Measurements from ENCODE around the gene NTF4. TPM values are rescaled to one million over a fixed set of nuclear protein-coding genes. Genes with fewer than 3 reads are reported as not detected.

The NTF4 gene
- total and polyA plus RNA-seq, 2 donors from 2014 or later: 0.28 TPM; not detected in 1

- FAIRE-seq: no peak
- intact Hi-C loops (cut with DNase I): no loop called here
- TF ChIP-seq CTCF (IDR thresholded peaks at IDR 0.05; ENCODE audit: borderline replicate concordance, extremely low read depth, insufficient read depth): peak; percentile 28
- Histone ChIP-seq H3K36me3 (ENCODE audit: control insufficient read depth in 2 of 3, insufficient read depth in 3 of 3, low read length in 3 of 3) (no peaks in the 10 kb centered on the region), H3K27me3 (ENCODE audit: control insufficient read depth, insufficient read depth, low read length) (no peaks in the 10 kb centered on the region), H3K4me1 (ENCODE audit: control insufficient read depth in 2 of 3, insufficient read depth in 2 of 3, low read depth in 1 of 3, low read length in 3 of 3) (peaks cover 0 to 6% (median 0%) of the 10 kb centered on the region in 3 donors), H3K4me3 (ENCODE audit: low read length in 3 of 3) (peak overlapping the region in 2 of 3 donors; percentile 30 to 46), H3K9me3 (ENCODE audit: control insufficient read depth in 2 of 3, insufficient read depth in 1 of 3, low read length in 3 of 3) (no peaks in the 10 kb centered on the region), H3K9ac (ENCODE audit: low read length in 3 of 3) (no peak overlapping the region), H3K27ac (ENCODE audit: low read depth in 2 of 2, low read length in 2 of 2) (no peak overlapping the region)
- peak in 4 of 5 donors; percentile 67 to 82 (median 74) for DNase-seq
Measured at GRCh38 chr19:49017666-49018351, 46.8 kb downstream of the NTF4 start.

GRCh38 chr19:49017041-49017665, 47.5 kb downstream of the NTF4 start, which contains the start of gene LHB:
LHB (minus strand) TSS chr19:49017091; CDS start chr19:49017081, 10 bp downstream.
- DNase-seq: peak in 1 of 5 donors; percentile 13
- Histone ChIP-seq H3K9me3 (ENCODE audit: control insufficient read depth in 2 of 3, insufficient read depth in 1 of 3, low read length in 3 of 3) (no peaks in the 10 kb centered on the region), H3K27ac (ENCODE audit: low read depth in 2 of 2, low read length in 2 of 2) (no peak within 1 kb of the TSS), H3K9ac (ENCODE audit: low read length in 3 of 3) (no peak within 1 kb of the TSS), H3K36me3 (ENCODE audit: control insufficient read depth in 2 of 3, insufficient read depth in 3 of 3, low read length in 3 of 3) (peaks cover 0 to 2% (median 0%) of the 10 kb centered on the region in 3 donors), H3K4me3 (ENCODE audit: low read length in 3 of 3) (peak within 1 kb of the TSS in 2 of 3 donors; percentile 30 to 46), H3K4me1 (ENCODE audit: control insufficient read depth in 2 of 3, insufficient read depth in 2 of 3, low read depth in 1 of 3, low read length in 3 of 3) (peaks cover 0 to 6% (median 0%) of the 10 kb centered on the region in 3 donors), H3K27me3 (ENCODE audit: control insufficient read depth, insufficient read depth, low read length) (no peaks in the 10 kb centered on the region)
- no peak for FAIRE-seq
- intact Hi-C loops (cut with DNase I): no loop called here
- TF ChIP-seq CTCF (IDR thresholded peaks at IDR 0.05; ENCODE audit: borderline replicate concordance, extremely low read depth, insufficient read depth): no peak

GRCh38 chr19:49016067-49016839, 48.4 kb downstream of the NTF4 start:
- Histone ChIP-seq H3K4me1 (ENCODE audit: control insufficient read depth in 2 of 3, insufficient read depth in 2 of 3, low read depth in 1 of 3, low read length in 3 of 3) (peaks cover 0 to 6% (median 0%) of the 10 kb centered on the region in 3 donors), H3K36me3 (ENCODE audit: control insufficient read depth in 2 of 3, insufficient read depth in 3 of 3, low read length in 3 of 3) (peaks cover 0 to 5% (median 0%) of the 10 kb centered on the region in 3 donors), H3K9ac (ENCODE audit: low read length in 3 of 3) (no peak overlapping the region), H3K4me3 (ENCODE audit: low read length in 3 of 3) (no peak overlapping the region), H3K9me3 (ENCODE audit: control insufficient read depth in 2 of 3, insufficient read depth in 1 of 3, low read length in 3 of 3) (no peaks in the 10 kb centered on the region), H3K27me3 (ENCODE audit: control insufficient read depth, insufficient read depth, low read length) (no peaks in the 10 kb centered on the region), H3K27ac (ENCODE audit: low read depth in 2 of 2, low read length in 2 of 2) (no peak overlapping the region)
- TF ChIP-seq CTCF (IDR thresholded peaks at IDR 0.05; ENCODE audit: borderline replicate concordance, extremely low read depth, insufficient read depth): no peak
- intact Hi-C loops (cut with DNase I): no loop called here
- DNase-seq (no peak), FAIRE-seq (no peak)
